GM21528 (cell line): ENCODE results near the gene CLC.

ENCODE experiments used
- ATAC-seq: cut with Tn5 transposase; IDR thresholded peaks from one replicate; pipeline ENCODE4 v1.9.1; 2021; ENCODE audit warnings: mild to moderate bottlenecking, moderate library complexity; ENCODE audit not compliant: unreplicated experiment, low FRiP score

CLC gene

DNA sequence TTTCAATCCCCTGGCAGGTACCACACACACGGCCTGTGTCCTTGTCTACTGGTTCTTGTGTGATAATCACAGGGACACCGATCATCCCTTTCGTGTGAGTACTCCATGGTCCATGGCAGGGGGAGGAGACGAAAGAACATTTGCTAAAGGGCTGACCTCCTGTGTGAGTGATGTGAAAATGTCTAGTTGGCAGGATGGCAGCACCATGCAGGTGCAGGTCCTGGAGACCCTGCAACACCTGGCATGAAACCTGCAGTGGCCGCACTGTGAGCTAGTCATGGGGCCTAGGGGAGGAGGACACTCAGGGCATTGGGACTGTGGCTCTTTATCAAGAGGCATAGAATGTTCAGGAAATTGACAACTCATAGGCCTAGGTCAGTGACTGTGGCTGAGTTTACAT, 56.4 kb downstream of the CLC start:
- no peak for ATAC-seq
